Measurements from ENCODE around the gene FAM20C.
"Not testable (repeated sequence)": the region's sequence is repeated elsewhere in the genome, so short reads cannot be mapped to it uniquely, and the experiment has no call there.

Gene FAM20C

GRCh38 chr7:297141-297540, 104.8 kb downstream of the FAM20C start:
- not testable (repeated sequence) for DNase-seq

GRCh38 chr7:297611-298374, 105.4 kb downstream of the FAM20C start:
- DNase-seq: no peak

GRCh38 chr7:298375-298702, 106.0 kb downstream of the FAM20C start:
- no peak for DNase-seq

GRCh38 chr7:298743-299142, 106.4 kb downstream of the FAM20C start:
- DNase-seq: no peak

- DNase-seq: no peak
Measured at GRCh38 chr7:299169-299568, 106.8 kb downstream of the FAM20C start.

GRCh38 chr7:299628-300027, 107.3 kb downstream of the FAM20C start:
- no peak for DNase-seq

- no peak for DNase-seq
Measured at GRCh38 chr7:300048-300447, 107.7 kb downstream of the FAM20C start.

- no peak for DNase-seq
Measured at GRCh38 chr7:300546-301290, 108.3 kb downstream of the FAM20C start.

- DNase-seq: no peak
Measured at GRCh38 chr7:301291-302053, 109.1 kb downstream of the FAM20C start.

GRCh38 chr7:302054-302992, 110.0 kb downstream of the FAM20C start:
- no peak for DNase-seq

GRCh38 chr7:303425-303824, 111.1 kb downstream of the FAM20C start:
- no peak for DNase-seq

GRCh38 chr7:303884-304573, 111.7 kb downstream of the FAM20C start:
- DNase-seq: no peak

GRCh38 chr7:304574-305409, 112.4 kb downstream of the FAM20C start:
- no peak for DNase-seq

GRCh38 chr7:305410-306151, 113.2 kb downstream of the FAM20C start:
- no peak for DNase-seq

GRCh38 chr7:307970-308369, 115.6 kb downstream of the FAM20C start:
- no peak for DNase-seq

GRCh38 chr7:309586-310228, 117.3 kb downstream of the FAM20C start:
- DNase-seq: no peak
